Activated naive CD8-positive, alpha-beta T cell treated with anti-CD3 and anti-CD28 coated beads, Interleukin-2, amount 10 ng/mL, durations not matched to agents 7 days and 5 days (primary cell): ENCODE data around the gene SLC6A17. TPM values are rescaled to one million over a fixed set of nuclear protein-coding genes. Genes with fewer than 3 reads are reported as not detected.

Experiments
- ATAC-seq: fragments of 150-1000 bp; cut with Tn5 transposase; one replicate; pipeline ENCODE4 v1.10.0; 2021; ENCODE audit warnings: low read depth, moderate library complexity
- POLR2A ChIA-PET: fragments of 350-600 bp; sonication (Branson Sonifier 250); formaldehyde crosslinking; loops from one replicate; lab custom pipeline; 2021; ENCODE audit warnings: antibody characterized with exemption; lab: Charles Lee
- DNase-seq: peaks from one replicate; pipeline ENCODE4 v3.0.0; 2021
- H3K27ac Mint-ChIP-seq: one replicate; pipeline ENCODE4 v1.8.0; 2022; ENCODE audit warnings: mild to moderate bottlenecking, mixed read lengths
- H3K27me3 Mint-ChIP-seq: one replicate; pipeline ENCODE4 v1.8.0; 2022; ENCODE audit warnings: mild to moderate bottlenecking, moderate library complexity, mixed read lengths
- H3K36me3 Mint-ChIP-seq: one replicate; pipeline ENCODE4 v1.8.0; 2021; ENCODE audit warnings: mild to moderate bottlenecking, mixed read lengths
- H3K4me1 Mint-ChIP-seq: one replicate; pipeline ENCODE4 v1.8.0; 2021; ENCODE audit warnings: mixed read lengths
- H3K4me3 Mint-ChIP-seq: one replicate; pipeline ENCODE4 v1.8.0; 2022; ENCODE audit warnings: mild to moderate bottlenecking, moderate library complexity, mixed read lengths
- H3K9me3 Mint-ChIP-seq: one replicate; pipeline ENCODE4 v1.8.0; 2021; ENCODE audit warnings: mixed read lengths
- total RNA-seq, 2 experiments: library from RNA; stranded (reverse); gene quantifications; one replicate each; pipeline ENCODE4 v1.2.3, GENCODE V29; 2021

The SLC6A17 gene
- total RNA-seq, 2 experiments from 2014 or later = not detected

DNA sequence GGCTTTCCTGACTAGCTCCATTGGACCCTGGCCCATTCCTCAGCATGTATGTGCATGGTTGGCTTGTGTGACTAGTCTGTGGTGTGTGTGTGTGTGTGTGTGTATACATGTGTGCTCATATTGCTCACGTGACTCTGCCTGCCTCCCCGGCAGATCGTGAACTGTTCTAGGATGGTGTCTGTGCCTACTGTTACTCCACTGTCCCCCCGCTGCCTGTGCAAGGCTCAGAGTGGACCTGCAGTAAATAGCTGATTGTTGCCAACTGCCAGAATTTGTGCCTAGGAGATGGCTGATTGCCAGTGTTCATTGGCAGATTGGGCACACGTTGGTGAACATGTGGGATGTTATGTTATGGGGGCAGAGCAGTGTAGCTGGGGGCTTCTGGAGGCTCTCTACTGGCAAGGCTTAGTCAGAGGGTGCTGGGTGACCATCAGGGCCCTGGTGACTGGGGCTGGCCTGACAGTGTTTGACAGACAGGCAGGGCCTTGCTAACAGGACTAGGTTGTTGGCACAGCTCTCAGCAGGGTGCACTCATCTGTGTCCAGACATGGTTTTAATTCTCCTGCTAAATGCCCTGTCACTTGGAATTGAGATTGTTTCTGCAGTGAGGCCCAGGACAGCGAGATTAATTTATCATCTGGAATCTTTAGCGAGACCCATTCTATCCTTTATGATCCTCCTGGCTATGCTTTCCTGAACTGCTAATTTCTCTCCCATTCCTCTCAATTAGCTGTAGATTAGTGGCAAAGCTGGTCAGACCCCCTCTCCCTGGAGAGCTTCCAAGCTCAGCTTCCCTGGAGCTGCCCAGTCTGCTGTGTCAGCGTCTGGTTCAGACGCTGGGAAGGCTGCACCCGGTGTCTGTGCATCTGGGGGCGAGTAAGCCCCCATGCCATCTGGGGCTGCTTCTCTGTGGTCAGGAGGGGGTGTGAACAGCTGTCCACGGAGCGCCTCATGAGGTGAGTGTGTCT lies 20.8 kb downstream of the SLC6A17 start:
- Mint-ChIP-seq H3K36me3 (no peaks in the 10 kb centered on the region), H3K27ac (no peak overlapping the region), H3K9me3 (no peaks in the 10 kb centered on the region), H3K27me3 (no peaks in the 10 kb centered on the region), H3K4me3 (no peak overlapping the region), H3K4me1 (no peaks in the 10 kb centered on the region)
- ATAC-seq = no peak
- no peak for DNase-seq
- POLR2A ChIA-PET = no interaction called here

DNA sequence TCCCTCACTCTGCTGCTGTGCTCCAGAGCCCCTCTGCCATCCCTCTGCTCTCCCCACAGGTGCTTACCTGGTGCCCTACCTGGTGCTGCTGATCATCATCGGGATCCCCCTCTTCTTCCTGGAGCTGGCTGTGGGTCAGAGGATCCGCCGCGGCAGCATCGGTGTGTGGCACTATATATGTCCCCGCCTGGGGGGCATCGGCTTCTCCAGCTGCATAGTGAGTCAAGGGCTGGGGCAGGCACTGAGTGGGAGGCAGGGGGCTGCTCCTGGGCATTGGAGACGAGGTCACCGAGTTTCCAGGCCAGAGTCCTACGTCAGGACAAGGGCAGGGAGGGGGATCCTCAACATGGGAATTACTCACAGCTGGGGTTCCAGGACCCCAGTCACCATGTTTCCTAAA lies 21.7 kb downstream of the SLC6A17 start:
- ATAC-seq (no peak), DNase-seq (no peak)
- no peaks in the 10 kb centered on the region for H3K36me3 Mint-ChIP-seq
- H3K27ac Mint-ChIP-seq = no peak overlapping the region
- no peaks in the 10 kb centered on the region for H3K4me1 Mint-ChIP-seq
- POLR2A ChIA-PET = no interaction called here
- no peaks in the 10 kb centered on the region for H3K9me3 Mint-ChIP-seq
- H3K27me3 Mint-ChIP-seq = no peaks in the 10 kb centered on the region
- H3K4me3 Mint-ChIP-seq = no peak overlapping the region

DNA sequence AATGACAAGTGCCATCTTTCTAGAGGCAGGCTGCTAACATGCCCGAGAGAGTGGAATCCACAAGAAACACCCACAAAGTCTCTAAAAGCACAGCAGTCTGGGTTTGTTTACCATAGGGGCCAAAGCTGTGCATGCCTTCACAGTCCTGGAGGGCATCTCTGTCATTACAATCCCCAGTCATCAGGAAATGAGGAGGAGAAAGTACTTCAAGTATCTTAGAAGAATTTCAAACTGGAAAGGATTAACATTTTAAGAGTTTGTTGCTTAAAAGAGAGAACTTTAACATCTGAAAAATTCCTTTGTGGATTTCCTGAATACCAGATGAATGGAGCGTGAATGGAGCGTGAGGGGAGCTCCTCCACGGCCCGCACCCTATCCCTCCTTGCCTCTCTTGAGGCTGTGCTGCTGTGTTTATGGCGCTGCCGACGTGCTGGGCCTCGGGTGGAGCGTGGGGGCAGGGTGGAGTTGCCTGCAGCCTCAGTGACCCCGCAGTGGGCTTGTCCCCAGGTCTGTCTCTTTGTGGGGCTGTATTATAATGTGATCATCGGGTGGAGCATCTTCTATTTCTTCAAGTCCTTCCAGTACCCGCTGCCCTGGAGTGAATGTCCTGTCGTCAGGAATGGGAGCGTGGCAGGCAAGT lies 23.3 kb downstream of the SLC6A17 start:
- no peak overlapping the region for H3K27ac Mint-ChIP-seq
- no peak overlapping the region for H3K4me3 Mint-ChIP-seq
- H3K36me3 Mint-ChIP-seq = no peaks in the 10 kb centered on the region
- H3K9me3 Mint-ChIP-seq = no peaks in the 10 kb centered on the region
- DNase-seq (no peak), ATAC-seq (no peak)
- no peaks in the 10 kb centered on the region for H3K4me1 Mint-ChIP-seq
- POLR2A ChIA-PET = no interaction called here
- H3K27me3 Mint-ChIP-seq = no peaks in the 10 kb centered on the region

DNA sequence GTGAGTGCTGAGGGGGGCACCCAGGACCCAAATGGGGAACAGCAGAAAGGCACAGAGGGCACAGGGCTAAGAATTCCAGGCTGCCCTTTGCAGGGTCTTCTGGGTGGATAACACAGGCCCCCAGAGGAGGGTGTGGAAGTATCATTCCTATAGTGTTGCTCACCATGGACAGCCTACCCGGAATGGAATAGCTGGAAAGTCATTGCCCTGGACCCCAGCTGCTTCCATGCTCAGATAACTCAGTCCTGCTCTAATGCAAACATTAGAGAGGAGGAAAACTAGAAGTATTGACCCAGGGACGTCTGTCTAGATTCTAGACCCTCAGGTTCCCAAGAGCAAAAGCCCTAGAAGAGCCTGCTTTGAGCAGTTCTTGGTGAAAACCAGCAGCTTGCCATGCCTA lies 24.7 kb downstream of the SLC6A17 start:
- Mint-ChIP-seq H3K36me3 (no peaks in the 10 kb centered on the region), H3K4me1 (no peaks in the 10 kb centered on the region), H3K27me3 (no peaks in the 10 kb centered on the region), H3K9me3 (no peaks in the 10 kb centered on the region), H3K4me3 (no peak overlapping the region), H3K27ac (no peak overlapping the region)
- POLR2A ChIA-PET = no interaction called here
- ATAC-seq (no peak), DNase-seq (no peak)

- H3K4me3 Mint-ChIP-seq = no peak overlapping the region
- H3K27ac Mint-ChIP-seq = no peak overlapping the region
- no peaks in the 10 kb centered on the region for H3K4me1 Mint-ChIP-seq
- no peaks in the 10 kb centered on the region for H3K27me3 Mint-ChIP-seq
- H3K36me3 Mint-ChIP-seq = no peaks in the 10 kb centered on the region
- H3K9me3 Mint-ChIP-seq = no peaks in the 10 kb centered on the region
- DNase-seq (no peak), ATAC-seq (no peak)
- POLR2A ChIA-PET = no interaction called here
These were observed 26.1 kb downstream of the SLC6A17 start for GRCh38 chr1:110176299-110176956.

- no peaks in the 10 kb centered on the region for H3K36me3 Mint-ChIP-seq
- no peaks in the 10 kb centered on the region for H3K27me3 Mint-ChIP-seq
- H3K9me3 Mint-ChIP-seq = no peaks in the 10 kb centered on the region
- ATAC-seq (no peak), DNase-seq (no peak)
- no peak overlapping the region for H3K4me3 Mint-ChIP-seq
- POLR2A ChIA-PET = no interaction called here
- H3K27ac Mint-ChIP-seq = no peak overlapping the region
- H3K4me1 Mint-ChIP-seq = no peaks in the 10 kb centered on the region
These were observed 27.5 kb downstream of the SLC6A17 start for GRCh38 chr1:110177775-110178174.

DNA sequence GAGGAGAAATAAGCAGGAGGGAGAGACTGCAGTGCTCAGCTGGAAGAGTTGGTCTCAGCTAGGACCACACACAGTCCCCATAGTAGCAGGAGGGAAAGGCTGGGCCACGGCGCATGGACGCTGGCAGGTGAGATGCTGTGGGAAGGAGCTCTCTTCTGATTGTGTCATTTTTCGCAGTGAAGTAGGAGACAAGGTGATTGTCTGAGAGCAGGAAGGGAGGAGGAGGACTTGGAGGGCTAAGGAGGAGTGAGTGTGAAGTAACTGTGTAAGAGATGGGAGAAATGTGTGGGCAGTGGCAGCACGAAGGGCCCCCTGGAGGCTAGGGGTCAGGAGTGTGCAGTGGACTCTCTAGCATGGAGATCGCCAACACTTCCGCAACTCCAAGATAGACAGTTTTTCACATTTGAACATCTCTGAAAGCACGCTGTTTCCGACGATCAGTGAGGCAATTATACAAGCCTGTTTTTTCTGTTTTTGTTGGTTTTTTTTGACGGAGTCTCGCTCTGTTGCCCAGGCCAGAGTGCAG lies 33.4 kb downstream of the SLC6A17 start:
- H3K27me3 Mint-ChIP-seq = peaks cover 13% of the 10 kb centered on the region
- H3K27ac Mint-ChIP-seq = no peak overlapping the region
- DNase-seq (no peak), ATAC-seq (no peak)
- H3K9me3 Mint-ChIP-seq = no peaks in the 10 kb centered on the region
- H3K4me3 Mint-ChIP-seq = no peak overlapping the region
- no peaks in the 10 kb centered on the region for H3K4me1 Mint-ChIP-seq
- no peaks in the 10 kb centered on the region for H3K36me3 Mint-ChIP-seq
- POLR2A ChIA-PET = no interaction called here

GRCh38 chr1:110184446-110184845 lies 34.2 kb downstream of the SLC6A17 start:
- no peak overlapping the region for H3K27ac Mint-ChIP-seq

GRCh38 chr1:110185181-110185580 lies 34.9 kb downstream of the SLC6A17 start:
- peaks cover 18% of the 10 kb centered on the region for H3K27me3 Mint-ChIP-seq
- DNase-seq (no peak), ATAC-seq (no peak)
- POLR2A ChIA-PET = no interaction called here
- H3K4me1 Mint-ChIP-seq = no peaks in the 10 kb centered on the region
- no peak overlapping the region for H3K4me3 Mint-ChIP-seq
- no peaks in the 10 kb centered on the region for H3K9me3 Mint-ChIP-seq
- H3K36me3 Mint-ChIP-seq = no peaks in the 10 kb centered on the region
- no peak overlapping the region for H3K27ac Mint-ChIP-seq

More at GRCh38 chr1:110184446-110184845, 34.2 kb downstream of the SLC6A17 start:
- Mint-ChIP-seq H3K27me3 (peaks cover 16% of the 10 kb centered on the region), H3K4me1 (no peaks in the 10 kb centered on the region), H3K4me3 (no peak overlapping the region), H3K9me3 (no peaks in the 10 kb centered on the region), H3K36me3 (no peaks in the 10 kb centered on the region)
- POLR2A ChIA-PET = no interaction called here
- DNase-seq (no peak), ATAC-seq (no peak)

DNA sequence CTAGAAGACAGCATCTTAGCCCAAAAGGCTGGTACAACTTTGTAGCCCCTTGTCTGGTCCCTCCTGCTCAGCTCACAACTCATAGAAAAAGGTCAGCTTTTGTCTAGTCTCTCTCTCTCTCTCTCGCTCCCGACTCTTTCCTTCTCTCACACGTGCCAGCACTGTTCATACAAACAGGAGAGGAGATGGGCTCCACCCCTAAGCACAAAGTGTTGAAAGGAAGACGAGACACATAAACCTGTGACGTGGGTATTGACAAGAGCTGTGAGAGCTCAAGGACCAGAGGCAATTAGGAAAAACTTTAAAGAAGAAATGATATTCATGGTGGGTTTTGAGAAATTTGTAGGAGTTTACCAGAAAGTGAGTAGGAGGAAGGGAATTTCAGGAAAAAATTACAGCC lies 36.3 kb downstream of the SLC6A17 start:
- POLR2A ChIA-PET = no interaction called here
- DNase-seq (no peak), ATAC-seq (no peak)
- no peaks in the 10 kb centered on the region for H3K4me1 Mint-ChIP-seq
- no peak overlapping the region for H3K27ac Mint-ChIP-seq
- H3K9me3 Mint-ChIP-seq = no peaks in the 10 kb centered on the region
- H3K4me3 Mint-ChIP-seq = no peak overlapping the region
- H3K27me3 Mint-ChIP-seq = peaks cover 18% of the 10 kb centered on the region
- H3K36me3 Mint-ChIP-seq = no peaks in the 10 kb centered on the region

- no peak overlapping the region for H3K4me3 Mint-ChIP-seq
- no peak for DNase-seq
- no peaks in the 10 kb centered on the region for H3K36me3 Mint-ChIP-seq
- no peaks in the 10 kb centered on the region for H3K9me3 Mint-ChIP-seq
- ATAC-seq = no peak
- no peak overlapping the region for H3K27ac Mint-ChIP-seq
- peaks cover 18% of the 10 kb centered on the region for H3K27me3 Mint-ChIP-seq
- H3K4me1 Mint-ChIP-seq = no peaks in the 10 kb centered on the region
- POLR2A ChIA-PET = no interaction called here
These were observed 37.0 kb downstream of the SLC6A17 start for GRCh38 chr1:110187139-110187890.

GRCh38 chr1:110188035-110188618 lies 37.8 kb downstream of the SLC6A17 start:
- POLR2A ChIA-PET = interaction anchor here (0.7 kb wide), 1 partner anchor 32 kb away, joined by 4 read pairs; no protein-coding TSS in a partner anchor

More at GRCh38 chr1:110188035-110188618, 37.8 kb downstream of the SLC6A17 start:
- no peak for DNase-seq
- Mint-ChIP-seq H3K4me3 (no peak overlapping the region), H3K27ac (no peak overlapping the region), H3K36me3 (no peaks in the 10 kb centered on the region), H3K9me3 (no peaks in the 10 kb centered on the region), H3K27me3 (peaks cover 18% of the 10 kb centered on the region), H3K4me1 (no peaks in the 10 kb centered on the region)
- ATAC-seq = no peak
